Gastroesophageal sphincter (tissue), 3 donors: ENCODE measurements around the gene LGR4.

Source experiments
- EP300 ChIP-seq: sonication (generic); formaldehyde crosslinking; IDR thresholded peaks from one replicate; pipeline ENCODE4 v1.6.1; 2017; ENCODE audit warnings: antibody characterized with exemption, mild to moderate bottlenecking
- POLR2A ChIP-seq, 2 donors: fragments of 450-650 bp; IDR thresholded peaks; one replicate each; pipeline ENCODE4 v1.6.1; 2017; ENCODE audit warnings: antibody characterized with exemption in 2 of 2, mild to moderate bottlenecking in 2 of 2, moderate library complexity in 1 of 2
- TF ChIP-seq, protein P1 (sequence below), 4 experiments: fragments of 200-600 bp in 2 of 4; fragments of 450-650 bp in 2 of 4; sonication (generic) in 1 of 4; IDR thresholded peaks; one replicate each; pipeline ENCODE4 v1.5.1; 2017 to 2019; ENCODE audit warnings: antibody characterized with exemption in 4 of 4, mild to moderate bottlenecking in 2 of 4, moderate library complexity in 2 of 4

DNA sequence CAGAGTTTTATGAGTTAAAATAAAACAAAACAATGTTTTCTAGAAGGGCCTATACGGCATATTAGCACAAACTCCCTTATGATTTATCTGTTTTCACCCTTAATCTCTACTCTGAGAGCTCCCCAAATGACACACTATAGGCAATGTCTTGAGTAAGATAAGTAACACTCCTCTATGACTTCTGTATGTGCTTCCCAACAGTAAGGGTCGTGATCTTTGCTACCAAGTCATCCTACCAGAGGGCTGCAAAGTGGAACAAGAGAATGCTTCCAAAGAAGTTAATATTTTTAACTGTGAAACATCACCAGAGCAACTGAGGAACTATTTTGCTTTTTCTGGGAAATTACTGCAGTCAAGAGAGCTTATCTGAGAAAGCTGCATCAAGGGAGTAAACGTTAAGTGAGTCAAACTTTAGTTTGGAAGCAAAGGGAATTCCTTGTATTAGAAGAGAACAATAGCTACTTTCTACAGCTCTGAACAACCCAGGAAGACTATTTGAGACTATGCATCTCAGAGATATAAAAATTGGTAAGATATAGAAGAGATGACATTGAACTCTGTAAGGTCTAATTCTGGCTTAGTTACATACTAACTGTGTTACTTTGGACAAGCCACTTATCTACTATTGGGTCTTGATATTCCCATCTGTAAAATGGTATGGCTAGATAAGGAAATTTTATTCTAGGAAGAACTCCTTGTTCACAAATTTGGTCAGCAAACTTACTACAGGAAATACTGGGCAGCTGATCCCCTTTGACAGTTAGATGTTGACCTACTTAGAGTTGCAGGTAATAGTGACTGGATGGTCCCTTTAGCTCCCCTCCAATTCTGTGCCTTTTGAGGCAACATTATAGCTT lies 65.9 kb downstream of the LGR4 start:
- TF ChIP-seq POLR2A (IDR thresholded peaks at IDR 0.05) (no peak), EP300 (no peak)
- TF ChIP-seq, protein P1, sequence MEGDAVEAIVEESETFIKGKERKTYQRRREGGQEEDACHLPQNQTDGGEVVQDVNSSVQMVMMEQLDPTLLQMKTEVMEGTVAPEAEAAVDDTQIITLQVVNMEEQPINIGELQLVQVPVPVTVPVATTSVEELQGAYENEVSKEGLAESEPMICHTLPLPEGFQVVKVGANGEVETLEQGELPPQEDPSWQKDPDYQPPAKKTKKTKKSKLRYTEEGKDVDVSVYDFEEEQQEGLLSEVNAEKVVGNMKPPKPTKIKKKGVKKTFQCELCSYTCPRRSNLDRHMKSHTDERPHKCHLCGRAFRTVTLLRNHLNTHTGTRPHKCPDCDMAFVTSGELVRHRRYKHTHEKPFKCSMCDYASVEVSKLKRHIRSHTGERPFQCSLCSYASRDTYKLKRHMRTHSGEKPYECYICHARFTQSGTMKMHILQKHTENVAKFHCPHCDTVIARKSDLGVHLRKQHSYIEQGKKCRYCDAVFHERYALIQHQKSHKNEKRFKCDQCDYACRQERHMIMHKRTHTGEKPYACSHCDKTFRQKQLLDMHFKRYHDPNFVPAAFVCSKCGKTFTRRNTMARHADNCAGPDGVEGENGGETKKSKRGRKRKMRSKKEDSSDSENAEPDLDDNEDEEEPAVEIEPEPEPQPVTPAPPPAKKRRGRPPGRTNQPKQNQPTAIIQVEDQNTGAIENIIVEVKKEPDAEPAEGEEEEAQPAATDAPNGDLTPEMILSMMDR (IDR thresholded peaks at IDR 0.05), result no peak
